ENCODE results near the gene MIGA2.

MIGA2 gene

GRCh38 chr9:129064499-129064908 lies 28.1 kb downstream of the MIGA2 start:
- Histone ChIP-seq H3K79me2 (ENCODE audit: insufficient read depth, low read length) (no peaks in the 10 kb centered on the region), H3K9ac (ENCODE audit: low read length) (no peak overlapping the region), H3K9me3 (ENCODE audit: low read length) (no peaks in the 10 kb centered on the region), H3K4me3 (ENCODE audit: low read depth, low read length, poor library complexity, severe bottlenecking) (no peak overlapping the region), H3K27me3 (ENCODE audit: insufficient read depth, low read length) (no peaks in the 10 kb centered on the region), H3K36me3 (ENCODE audit: insufficient read depth, low read length) (peaks cover 50% of the 10 kb centered on the region), H2AFZ (ENCODE audit: low read length) (no peak overlapping the region), H3K4me2 (ENCODE audit: low read length) (no peak overlapping the region), H3K27ac (ENCODE audit: low read depth, low read length, poor library complexity, severe bottlenecking) (no peak overlapping the region), H3K9me2 (ENCODE audit: low read depth, low read length) (no peaks in the 10 kb centered on the region), H4K20me1 (ENCODE audit: insufficient read depth, low read length) (no peaks in the 10 kb centered on the region), H3K4me1 (ENCODE audit: insufficient read depth, low read length, severe bottlenecking) (peaks cover 13% of the 10 kb centered on the region), H3F3A (ENCODE audit: insufficient read depth, low read length) (no peaks in the 10 kb centered on the region)
- TF ChIP-seq CTCF (IDR thresholded peaks at IDR 0.05; ENCODE audit: low read length) (no peak), EZH2 (IDR thresholded peaks at IDR 0.05; ENCODE audit: borderline replicate concordance, low read length) (no peak)

DNA sequence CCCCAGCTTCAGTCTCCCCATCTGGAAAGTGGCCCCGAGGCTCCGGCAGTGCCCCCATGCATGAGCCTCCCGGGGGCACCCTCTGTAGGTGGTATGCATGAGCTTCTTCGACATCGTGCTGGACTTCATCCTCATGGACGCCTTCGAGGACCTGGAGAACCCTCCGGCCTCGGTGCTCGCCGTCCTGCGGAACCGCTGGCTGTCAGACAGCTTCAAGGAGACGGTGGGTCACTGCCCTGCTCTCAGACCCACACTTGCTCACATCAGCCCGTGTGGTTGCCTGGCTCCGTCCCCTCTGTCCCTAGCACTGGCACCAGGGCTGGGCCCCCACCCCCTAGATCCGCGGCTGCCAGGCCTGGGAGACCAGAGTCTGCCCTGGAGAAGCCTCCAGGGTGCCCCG lies 31.7 kb downstream of the MIGA2 start:
- Histone ChIP-seq H3K4me1 (ENCODE audit: insufficient read depth, low read length, severe bottlenecking) (peaks cover 16% of the 10 kb centered on the region), H3K9me3 (ENCODE audit: low read length) (no peaks in the 10 kb centered on the region), H2AFZ (ENCODE audit: low read length) (no peak overlapping the region), H3K4me2 (ENCODE audit: low read length) (no peak overlapping the region), H3K4me3 (ENCODE audit: low read depth, low read length, poor library complexity, severe bottlenecking) (no peak overlapping the region), H3K27ac (ENCODE audit: low read depth, low read length, poor library complexity, severe bottlenecking) (peak overlapping the region; percentile 69), H3K9ac (ENCODE audit: low read length) (no peak overlapping the region; the same call in 1 of the 2 replicates), H3K79me2 (ENCODE audit: insufficient read depth, low read length) (no peaks in the 10 kb centered on the region), H3K36me3 (ENCODE audit: insufficient read depth, low read length) (peaks cover 48% of the 10 kb centered on the region), H3K27me3 (ENCODE audit: insufficient read depth, low read length) (no peaks in the 10 kb centered on the region), H3K9me2 (ENCODE audit: low read depth, low read length) (no peaks in the 10 kb centered on the region), H3F3A (ENCODE audit: insufficient read depth, low read length) (no peaks in the 10 kb centered on the region), H4K20me1 (ENCODE audit: insufficient read depth, low read length) (no peaks in the 10 kb centered on the region)
- TF ChIP-seq CTCF (IDR thresholded peaks at IDR 0.05; ENCODE audit: low read length) (no peak), EZH2 (IDR thresholded peaks at IDR 0.05; ENCODE audit: borderline replicate concordance, low read length) (no peak)

GRCh38 chr9:129068990-129069861 lies 32.8 kb downstream of the MIGA2 start:
- Histone ChIP-seq H2AFZ (ENCODE audit: low read length) (no peak overlapping the region), H3K9me2 (ENCODE audit: low read depth, low read length) (no peaks in the 10 kb centered on the region), H3K27ac (ENCODE audit: low read depth, low read length, poor library complexity, severe bottlenecking) (peak overlapping the region; percentile 69), H3K27me3 (ENCODE audit: insufficient read depth, low read length) (no peaks in the 10 kb centered on the region), H3K9ac (ENCODE audit: low read length) (peak overlapping the region; percentile 54), H3F3A (ENCODE audit: insufficient read depth, low read length) (no peaks in the 10 kb centered on the region), H3K79me2 (ENCODE audit: insufficient read depth, low read length) (no peaks in the 10 kb centered on the region), H3K36me3 (ENCODE audit: insufficient read depth, low read length) (peaks cover 46% of the 10 kb centered on the region), H3K4me1 (ENCODE audit: insufficient read depth, low read length, severe bottlenecking) (peaks cover 16% of the 10 kb centered on the region), H3K9me3 (ENCODE audit: low read length) (no peaks in the 10 kb centered on the region), H4K20me1 (ENCODE audit: insufficient read depth, low read length) (no peaks in the 10 kb centered on the region), H3K4me2 (ENCODE audit: low read length) (peak overlapping the region; percentile 6; the same call in 1 of the 2 replicates), H3K4me3 (ENCODE audit: low read depth, low read length, poor library complexity, severe bottlenecking) (no peak overlapping the region)
- TF ChIP-seq CTCF (IDR thresholded peaks at IDR 0.05; ENCODE audit: low read length) (no peak), EZH2 (IDR thresholded peaks at IDR 0.05; ENCODE audit: borderline replicate concordance, low read length) (no peak)
